GM18868 (cell line): ENCODE results near the gene CDK5RAP1.

Experiments
- ATAC-seq: cut with Tn5 transposase; IDR thresholded peaks from one replicate; pipeline ENCODE4 v1.9.1; 2021; ENCODE audit warnings: mild to moderate bottlenecking, moderate library complexity; ENCODE audit not compliant: unreplicated experiment

Gene CDK5RAP1

GRCh38 chr20:33423141-33423834 lies 22.0 kb upstream of the CDK5RAP1 start:
- ATAC-seq, result no peak

GRCh38 chr20:33419140-33419974 lies 18.0 kb upstream of the CDK5RAP1 start:
- ATAC-seq, result no peak

DNA sequence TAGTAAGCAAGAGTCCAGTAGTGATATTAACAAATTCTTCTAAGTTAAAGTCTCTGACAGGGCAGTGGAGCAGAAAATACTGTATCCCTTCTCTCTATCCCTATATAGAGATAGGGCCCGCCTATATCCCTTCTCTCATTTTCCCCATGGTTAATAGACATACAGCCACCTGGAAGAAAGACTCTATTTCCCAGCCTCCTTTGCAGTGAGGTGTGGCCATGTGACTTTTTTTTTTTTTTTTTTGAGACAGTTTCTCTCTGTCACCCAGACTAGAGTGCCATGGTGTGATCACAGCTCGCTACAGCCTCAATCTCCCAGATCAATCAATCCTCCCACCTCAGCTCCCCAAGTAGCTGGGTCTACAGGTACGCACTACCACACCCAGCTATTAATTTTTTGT lies 16.7 kb upstream of the CDK5RAP1 start:
- ATAC-seq, result no peak

DNA sequence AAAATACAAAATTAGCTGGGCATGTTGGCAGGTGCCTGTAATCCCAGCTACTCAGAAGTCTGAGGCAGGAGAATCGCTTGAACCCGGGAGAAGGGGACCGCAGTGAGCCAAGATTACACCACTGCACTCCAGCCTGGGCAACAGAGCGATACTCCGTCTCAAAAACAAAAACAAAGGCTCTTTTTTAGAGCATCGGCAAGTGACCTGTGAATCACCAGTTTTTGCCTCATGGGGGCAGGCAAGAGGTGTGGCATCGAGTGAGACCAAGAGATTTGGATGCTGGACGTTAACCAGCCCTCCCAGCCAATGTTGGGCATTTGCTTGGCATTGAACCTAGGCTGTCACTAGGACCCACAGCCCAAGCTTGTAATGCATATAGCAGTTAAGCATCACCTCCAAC lies 14.6 kb upstream of the CDK5RAP1 start:
- no peak for ATAC-seq

- no peak for ATAC-seq
Measured at GRCh38 chr20:33412484-33412838, 11.1 kb upstream of the CDK5RAP1 start.

GRCh38 chr20:33411711-33412483 lies 10.6 kb upstream of the CDK5RAP1 start:
- ATAC-seq, result no peak

DNA sequence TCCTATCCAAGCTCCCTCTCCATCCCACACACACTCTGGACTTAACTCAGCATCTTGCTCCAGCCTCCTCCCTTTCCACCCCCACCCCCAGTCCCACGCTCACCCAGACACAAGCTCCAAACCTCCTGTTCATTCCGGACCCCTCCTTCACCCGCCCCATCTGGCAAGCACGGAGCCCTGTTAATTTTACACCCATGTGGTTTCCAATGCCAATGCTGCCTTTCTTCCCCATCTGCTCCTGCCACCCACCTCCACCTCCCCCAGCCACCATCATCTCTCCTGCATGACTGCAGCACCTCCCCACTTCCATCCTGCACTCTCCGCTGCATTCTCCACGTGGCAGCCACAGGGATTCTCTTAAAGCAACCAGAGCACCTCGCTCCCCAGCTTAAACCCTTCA lies 9.9 kb upstream of the CDK5RAP1 start:
- no peak for ATAC-seq

DNA sequence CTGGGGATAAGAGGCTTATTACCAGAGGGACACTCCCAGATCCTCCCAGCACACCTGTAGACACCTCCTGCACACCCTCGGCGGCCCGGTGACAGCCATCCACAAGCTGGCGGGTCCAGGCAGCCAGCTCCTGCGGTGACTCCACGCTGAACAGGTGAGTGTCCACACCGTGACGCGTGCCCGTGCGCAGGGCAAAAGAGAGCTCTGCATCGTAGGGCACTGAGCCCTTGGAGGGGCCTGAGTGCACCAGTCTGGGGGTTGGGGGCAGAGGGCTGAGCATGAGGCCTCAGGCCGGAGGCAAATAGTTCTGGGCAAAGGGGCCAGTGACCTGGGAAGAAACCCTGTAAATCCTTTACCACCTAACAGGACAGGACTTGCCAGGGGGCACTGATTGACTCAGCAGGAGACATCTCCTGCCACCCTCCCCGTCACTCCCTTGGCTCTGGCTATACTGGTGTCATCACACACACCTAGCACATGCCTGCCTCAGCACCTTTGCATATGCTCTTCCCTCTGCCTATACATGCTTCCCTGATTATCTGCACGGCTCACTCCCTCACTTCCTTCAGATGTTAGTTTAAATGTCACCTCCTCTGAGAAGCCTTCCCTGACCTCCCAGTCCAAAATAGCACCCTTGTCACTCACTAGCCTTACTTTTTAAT lies 8.9 kb upstream of the CDK5RAP1 start:
- ATAC-seq, result no peak

DNA sequence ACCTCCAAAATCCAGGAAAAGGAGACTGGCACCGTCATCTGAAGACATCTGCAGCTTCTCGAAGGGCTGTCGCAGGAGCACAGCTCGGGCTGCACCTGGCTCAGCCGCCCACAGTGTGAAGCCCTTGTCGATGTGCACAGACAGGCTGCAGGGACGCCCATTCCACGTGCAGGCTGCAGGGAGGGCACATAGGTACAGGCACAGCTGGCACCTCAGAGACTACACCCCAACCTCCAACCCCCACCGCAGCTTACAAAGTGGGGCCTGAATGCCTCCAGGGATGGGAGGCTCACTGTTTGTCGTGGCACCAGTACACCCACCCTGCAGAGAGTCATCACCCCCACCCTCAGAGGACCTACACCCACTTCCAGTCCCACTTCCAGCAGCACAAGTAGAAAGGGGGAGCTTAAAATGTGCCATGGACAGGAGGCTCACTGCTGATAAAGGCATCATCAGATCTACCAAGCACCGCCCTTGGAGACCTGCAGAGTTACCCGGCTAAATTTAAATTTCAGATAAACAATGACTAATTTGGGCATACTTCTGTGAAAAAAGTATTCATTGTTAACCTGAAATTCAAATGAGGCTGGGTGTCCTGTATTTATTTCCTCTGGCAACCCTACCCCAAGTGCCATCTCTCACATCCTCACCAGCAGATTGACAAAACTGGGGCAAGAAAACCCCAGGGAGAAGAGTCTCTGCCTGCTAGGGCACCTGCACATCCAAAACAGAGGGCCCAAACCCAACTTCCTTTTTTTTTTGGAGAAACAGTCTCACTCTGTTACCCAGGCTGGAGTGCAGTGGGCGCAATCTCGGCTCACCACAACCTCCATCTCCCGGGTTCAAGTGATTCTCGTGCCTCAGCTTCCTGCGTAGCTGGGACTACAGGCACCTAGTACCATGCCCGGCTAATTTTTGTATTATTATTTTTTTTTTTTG lies 7.7 kb upstream of the CDK5RAP1 start:
- no peak for ATAC-seq

GRCh38 chr20:33408313-33408712 lies 7.0 kb upstream of the CDK5RAP1 start:
- no peak for ATAC-seq

- ATAC-seq, result no peak
Measured at GRCh38 chr20:33407796-33408195, 6.5 kb upstream of the CDK5RAP1 start.

GRCh38 chr20:33407251-33407650 lies 5.9 kb upstream of the CDK5RAP1 start:
- no peak for ATAC-seq

- ATAC-seq, result no peak
Measured at GRCh38 chr20:33404281-33404680, 3.0 kb upstream of the CDK5RAP1 start.

- ATAC-seq, result no peak
Measured at GRCh38 chr20:33401921-33402369, 626 bp upstream of the CDK5RAP1 start.

- no peak for ATAC-seq
Measured at GRCh38 chr20:33400812-33401183, 521 bp downstream of the CDK5RAP1 start.

DNA sequence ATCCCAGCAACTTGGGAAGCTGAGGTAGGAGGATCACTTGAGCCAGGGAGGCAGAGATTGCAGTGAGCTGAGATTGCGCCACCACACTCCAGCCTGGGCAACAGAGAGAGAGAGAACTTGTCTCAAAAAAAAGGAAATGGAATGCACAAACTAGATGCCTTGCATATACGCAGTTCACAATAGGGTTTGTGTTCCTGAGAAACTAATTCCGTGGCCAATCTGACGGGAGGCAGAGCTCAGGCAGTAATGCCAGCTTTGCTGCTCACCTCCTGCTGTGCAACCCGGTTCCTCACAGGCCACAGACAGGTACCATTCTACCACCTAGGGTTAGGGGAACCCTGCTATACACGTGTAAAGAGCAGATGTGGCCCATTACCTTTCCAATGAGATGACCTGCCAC lies 1.4 kb downstream of the CDK5RAP1 start:
- no peak for ATAC-seq

DNA sequence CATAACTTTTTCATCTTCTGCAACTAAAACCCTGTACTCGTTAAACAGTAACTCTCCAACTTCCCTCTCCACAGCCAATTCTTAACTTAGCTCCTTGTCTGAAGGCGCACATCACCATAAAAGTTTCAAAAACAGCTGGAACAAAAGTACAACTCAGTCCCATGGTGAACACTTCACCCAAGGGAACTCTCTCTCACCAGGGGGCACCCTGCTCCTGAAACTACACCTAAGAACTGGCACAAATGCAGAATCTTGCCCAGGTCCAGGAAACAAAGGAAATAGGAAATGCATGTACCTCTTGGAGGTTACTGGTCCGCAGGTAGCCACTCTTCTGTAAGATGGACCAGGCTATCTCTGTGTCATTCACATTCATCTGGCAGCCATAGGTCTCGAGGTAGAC lies 6.6 kb downstream of the CDK5RAP1 start:
- ATAC-seq, result no peak

DNA sequence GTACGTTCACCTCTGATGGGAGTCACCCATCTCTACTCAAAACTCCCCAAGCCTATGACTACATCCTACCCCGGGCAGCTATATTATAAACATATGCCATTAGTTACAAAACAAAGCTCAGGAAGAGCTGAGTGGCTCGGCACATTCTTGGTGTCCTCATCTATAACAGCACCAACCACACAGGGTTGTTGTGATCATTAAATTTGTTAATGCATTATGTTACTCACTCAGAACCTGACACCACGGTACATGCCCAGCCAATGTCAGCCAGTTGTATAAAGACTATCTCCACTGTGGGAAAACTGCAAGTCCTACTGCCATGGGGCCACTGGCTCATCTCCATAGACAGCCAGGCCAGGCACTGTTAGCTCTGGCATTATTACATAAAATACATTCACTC lies 7.7 kb downstream of the CDK5RAP1 start:
- ATAC-seq, result no peak

- no peak for ATAC-seq
Measured at GRCh38 chr20:33391722-33392415, 9.4 kb downstream of the CDK5RAP1 start.
